Naive thymus-derived CD8-positive, alpha-beta T cell (primary cell): ENCODE measurements around the gene DCAF11. TPM values are rescaled to one million over a fixed set of nuclear protein-coding genes. Genes with fewer than 3 reads are reported as not detected.
A peak's percentile ranks its signal among the peaks of the same experiment; 100 is the strongest.

Source experiments
- ATAC-seq, 2 donors: fragments of 150-1000 bp; cut with Tn5 transposase in 1 of 2; sonication (Bioruptor Pico), chemical (Tn5 transposase) in 1 of 2; 1 replicate in 1 of 2; 2 replicates in 1 of 2; pipeline ENCODE4 v1.10.0; 2021; ENCODE audit warnings: mild to moderate bottlenecking in 2 of 2, moderate library complexity in 2 of 2
- POLR2A ChIA-PET: fragments of 350-600 bp; sonication (Branson Sonifier 250); formaldehyde crosslinking; loops from one replicate; lab custom pipeline; 2021; ENCODE audit warnings: antibody characterized with exemption; lab: Charles Lee
- DNase-seq, 10 donors: peaks; one replicate each; pipeline versions ENCODE4 v3.0.0 to v3.0.0-alpha.2; 2020 to 2022
- H3K27ac Mint-ChIP-seq, 10 donors: one replicate each; pipeline ENCODE4 v1.8.0; 2020 to 2022; ENCODE audit warnings: mild to moderate bottlenecking in 10 of 10, mixed read lengths in 10 of 10, moderate library complexity in 4 of 10, inconsistent platforms in 1 of 10
- H3K27me3 Mint-ChIP-seq, 5 donors: one replicate each; pipeline ENCODE4 v1.8.0; 2021 to 2022; ENCODE audit warnings: mixed read lengths in 5 of 5
- H3K36me3 Mint-ChIP-seq, 3 donors: one replicate each; pipeline ENCODE4 v1.8.0; 2020 to 2022; ENCODE audit warnings: mixed read lengths in 3 of 3, mild to moderate bottlenecking in 2 of 3, inconsistent platforms in 1 of 3
- H3K4me1 Mint-ChIP-seq, 4 donors: one replicate each; pipeline ENCODE4 v1.8.0; 2021 to 2022; ENCODE audit warnings: mixed read lengths in 4 of 4
- H3K4me3 Mint-ChIP-seq, 10 donors: one replicate each; pipeline ENCODE4 v1.8.0; 2020 to 2022; ENCODE audit warnings: mild to moderate bottlenecking in 10 of 10, mixed read lengths in 10 of 10, moderate library complexity in 6 of 10, inconsistent platforms in 1 of 10
- H3K9me3 Mint-ChIP-seq, 9 donors: one replicate each; pipeline ENCODE4 v1.8.0; 2020 to 2022; ENCODE audit warnings: mixed read lengths in 9 of 9, mild to moderate bottlenecking in 3 of 9, inconsistent platforms in 1 of 9, moderate library complexity in 1 of 9
- polyA plus RNA-seq, 3 donors: library from polyadenylated mRNA; unstranded; fragments of 300-500 nt; fragmentation: Illumina TruSeq; gene quantifications; one replicate each; pipeline ENCODE4 v1.2.3, GENCODE V29; 2021
- total RNA-seq, 8 experiments: library from RNA in 2 of 8; stranded (reverse) in 2 of 8; gene quantifications; one replicate each; pipeline ENCODE4 v1.2.3 and lab custom pipeline; 2021 to 2026

Gene DCAF11
- total and polyA plus RNA-seq, 5 experiments from 2014 or later: 68.0 to 83.8 (median 74.1) TPM

DNA sequence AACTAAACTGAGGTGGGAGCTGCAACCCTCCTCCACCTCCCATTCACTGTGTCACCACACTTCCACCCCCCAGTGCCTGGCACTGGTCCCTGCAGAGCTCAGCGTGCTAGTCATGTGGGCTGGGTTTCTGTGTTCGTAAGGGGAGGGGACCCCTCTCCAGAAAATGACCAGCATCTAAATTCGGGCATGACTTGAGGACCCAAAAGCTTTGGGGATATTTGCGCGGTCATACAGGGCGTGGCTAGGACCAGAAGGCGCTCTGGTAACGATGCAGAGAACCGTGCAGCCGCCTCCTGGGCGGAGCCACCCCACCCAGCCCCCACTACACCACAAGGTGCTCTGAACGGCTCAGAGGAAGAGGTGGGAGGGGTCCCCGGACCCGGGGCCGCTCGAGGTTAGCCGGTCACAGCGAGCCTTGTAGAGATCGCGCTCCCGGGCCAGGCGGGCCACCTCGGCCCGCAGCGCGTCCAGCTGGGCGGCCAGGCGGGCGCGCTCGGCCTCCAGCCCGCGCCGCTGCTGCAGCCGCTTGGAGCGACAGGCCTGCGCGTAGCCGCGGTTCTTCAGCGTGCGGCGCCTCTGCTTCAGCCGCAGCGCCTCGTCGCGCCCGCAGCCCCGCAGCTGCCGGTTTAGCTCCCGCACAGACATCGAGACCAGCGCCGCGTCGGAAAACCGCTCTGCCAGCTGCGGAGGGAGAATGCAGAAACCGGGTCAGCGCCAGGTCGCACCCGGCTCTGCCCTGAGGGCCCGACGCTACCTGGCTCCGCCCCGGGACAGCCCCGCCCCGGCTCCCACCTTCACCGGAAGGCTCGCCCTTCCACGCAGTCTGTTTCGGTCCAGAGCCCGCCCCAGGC is 33.5 kb upstream of the DCAF11 start:
- Mint-ChIP-seq H3K27ac (peak overlapping the region; percentile 67 to 95 (median 90)), H3K4me3 (peak overlapping the region; percentile 84 to 94 (median 87)), H3K9me3 (no peaks in the 10 kb centered on the region), H3K27me3 (no peaks in the 10 kb centered on the region), H3K4me1 (peaks cover 13 to 28% (median 22%) of the 10 kb centered on the region in 4 donors), H3K36me3 (no peaks in the 10 kb centered on the region)
- DNase-seq (peak; percentile 45 to 84 (median 66)), ATAC-seq (peak; percentile 90)
- POLR2A ChIA-PET: interaction anchor here (0.6 to 4.0 kb wide), 31 partner anchors 9 to 986 kb away, joined by 3 to 50 read pairs (median 6); partner anchors contain the start of genes ACIN1, C14orf119, CARMIL3 and CHMP4A

DNA sequence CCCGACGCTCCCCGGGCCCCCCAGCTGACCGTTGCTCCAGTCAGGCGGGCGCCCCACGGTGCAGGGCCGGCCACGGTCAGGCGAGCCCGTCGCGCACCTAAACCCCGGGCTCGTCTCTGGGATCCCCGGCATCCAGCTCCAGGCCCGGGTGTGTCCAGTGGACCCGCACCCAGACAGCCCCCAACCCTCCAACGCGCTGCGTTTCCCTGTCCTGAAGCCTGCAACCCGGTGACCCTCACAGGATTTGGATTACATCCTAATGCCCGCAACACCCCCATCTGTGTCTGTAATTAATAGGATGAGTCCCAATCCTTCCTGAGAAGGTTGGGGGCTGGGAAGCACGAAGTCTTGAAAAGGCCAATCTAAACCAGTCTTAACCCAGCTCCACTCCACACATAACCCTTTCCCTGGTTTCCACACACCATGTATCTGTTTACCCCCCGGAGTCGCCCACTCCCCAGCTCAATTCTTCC is 32.8 kb upstream of the DCAF11 start:
- Mint-ChIP-seq H3K27me3 (no peaks in the 10 kb centered on the region), H3K27ac (peak overlapping the region; percentile 76 to 94 (median 89)), H3K4me3 (peak overlapping the region; percentile 78 to 91 (median 85)), H3K36me3 (no peaks in the 10 kb centered on the region), H3K9me3 (no peaks in the 10 kb centered on the region), H3K4me1 (peaks cover 13 to 28% (median 22%) of the 10 kb centered on the region in 4 donors)
- ATAC-seq (no peak), DNase-seq (no peak)
- POLR2A ChIA-PET: interaction anchor here (0.9 to 4.0 kb wide), 26 partner anchors 9 to 987 kb away, joined by 3 to 50 read pairs (median 8); partner anchors contain the start of genes ACIN1, C14orf119, CARMIL3 and CHMP4A

DNA sequence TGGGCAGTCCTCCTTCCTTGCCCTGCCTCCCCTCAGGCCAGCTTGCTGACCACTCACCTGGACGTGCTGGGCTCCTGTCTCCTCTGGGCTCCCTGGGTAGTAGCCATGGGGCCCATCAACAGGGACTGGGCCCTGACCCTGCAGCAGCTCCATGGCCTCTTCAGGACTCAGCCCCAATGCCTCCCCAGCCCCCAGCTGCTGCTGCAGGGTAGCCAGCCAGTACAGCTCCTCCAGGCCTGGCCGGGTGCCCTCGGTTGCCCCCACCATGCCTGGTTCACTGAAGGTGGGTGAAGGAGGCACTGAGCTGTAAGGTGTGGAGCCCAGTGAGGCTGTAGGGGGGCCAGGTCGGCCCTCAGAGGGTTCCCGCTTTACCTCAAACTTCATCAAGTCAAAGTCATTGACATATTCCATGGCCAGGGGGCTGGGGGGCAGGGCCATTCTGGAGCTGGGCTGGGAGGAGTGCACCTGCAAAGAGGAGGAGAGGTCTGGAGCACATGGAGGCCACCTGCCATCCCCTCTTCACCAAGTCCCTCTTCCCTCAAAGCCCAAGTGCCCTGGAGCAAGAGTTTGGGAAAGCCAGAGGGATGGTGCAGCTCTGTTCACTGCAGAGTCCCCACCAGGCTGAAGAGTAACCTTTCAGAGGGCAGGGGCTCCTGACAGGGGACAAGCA is 32.0 kb upstream of the DCAF11 start:
- H3K27me3 Mint-ChIP-seq: no peaks in the 10 kb centered on the region
- POLR2A ChIA-PET: interaction anchor here (0.9 to 4.0 kb wide), 15 partner anchors 8 to 987 kb away, joined by 3 to 50 read pairs (median 10); partner anchors contain the start of genes ACIN1, C14orf119, CARMIL3 and CHMP4A

DNA sequence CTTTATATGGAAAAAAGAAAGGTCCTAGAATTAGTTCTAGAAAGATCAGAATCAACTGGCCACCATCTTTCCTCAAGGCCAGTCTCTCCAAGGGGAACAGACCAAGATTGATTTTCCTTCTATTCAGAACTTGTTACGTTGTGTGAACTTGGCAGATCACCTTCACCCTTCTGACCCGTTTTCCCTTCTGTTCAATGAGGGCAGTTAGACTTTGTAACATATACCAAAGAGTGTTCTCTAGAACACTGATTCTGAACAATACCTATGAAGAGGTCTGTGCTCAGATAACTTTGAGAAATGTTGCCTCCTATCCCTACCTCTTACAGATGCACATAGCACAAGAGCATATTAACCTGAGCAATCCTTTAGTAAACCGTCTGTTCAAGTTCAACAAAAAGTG is 31.1 kb upstream of the DCAF11 start:
- Mint-ChIP-seq H3K4me3 (no peak overlapping the region), H3K27ac (peak overlapping the region in 4 of 10 donors; percentile 3 to 94 (median 28)), H3K4me1 (peaks cover 13 to 28% (median 21%) of the 10 kb centered on the region in 4 donors), H3K27me3 (no peaks in the 10 kb centered on the region), H3K36me3 (no peaks in the 10 kb centered on the region), H3K9me3 (no peaks in the 10 kb centered on the region)
- DNase-seq: no peak
- ATAC-seq: no peak
- POLR2A ChIA-PET: no interaction called here

More for the DNA sequence above, 32.0 kb upstream of the DCAF11 start:
- ATAC-seq (no peak), DNase-seq (no peak)
- Mint-ChIP-seq H3K36me3 (no peaks in the 10 kb centered on the region), H3K4me3 (peak overlapping the region; percentile 78 to 91 (median 85)), H3K4me1 (peaks cover 13 to 28% (median 21%) of the 10 kb centered on the region in 4 donors), H3K27ac (peak overlapping the region in 9 of 10 donors; percentile 76 to 94 (median 91)), H3K9me3 (no peaks in the 10 kb centered on the region)

DNA sequence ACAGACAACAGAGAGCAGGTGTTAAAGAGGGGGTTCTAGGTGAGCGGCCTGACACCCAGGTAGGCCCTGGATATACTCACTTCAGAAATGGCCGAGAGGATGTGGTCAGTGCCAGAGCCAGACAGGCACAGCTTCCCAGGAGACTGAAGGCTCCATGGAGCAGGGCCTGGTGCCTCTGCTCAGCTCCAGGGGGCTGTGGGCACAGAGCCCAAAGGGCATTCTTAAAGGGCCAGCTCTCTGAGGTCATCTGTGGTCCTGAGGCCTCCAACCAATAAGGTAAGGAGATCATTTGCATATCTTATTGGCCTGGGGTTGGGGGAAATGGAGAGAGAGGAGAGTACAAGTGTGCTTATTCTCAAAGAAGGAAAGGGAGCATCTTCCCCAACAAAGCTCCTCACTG is 30.1 kb upstream of the DCAF11 start:
- H3K36me3 Mint-ChIP-seq: no peaks in the 10 kb centered on the region
- H3K27ac Mint-ChIP-seq: peak overlapping the region in 3 of 10 donors; percentile 5 to 50 (median 41)
- no peak for DNase-seq
- H3K9me3 Mint-ChIP-seq: no peaks in the 10 kb centered on the region
- POLR2A ChIA-PET: interaction anchor here (0.6 kb wide), 1 partner anchor 38 kb away, joined by 3 read pairs; no protein-coding TSS in a partner anchor
- no peak overlapping the region for H3K4me3 Mint-ChIP-seq
- H3K4me1 Mint-ChIP-seq: peaks cover 13 to 22% (median 19%) of the 10 kb centered on the region in 4 donors
- no peak for ATAC-seq
- H3K27me3 Mint-ChIP-seq: no peaks in the 10 kb centered on the region

DNA sequence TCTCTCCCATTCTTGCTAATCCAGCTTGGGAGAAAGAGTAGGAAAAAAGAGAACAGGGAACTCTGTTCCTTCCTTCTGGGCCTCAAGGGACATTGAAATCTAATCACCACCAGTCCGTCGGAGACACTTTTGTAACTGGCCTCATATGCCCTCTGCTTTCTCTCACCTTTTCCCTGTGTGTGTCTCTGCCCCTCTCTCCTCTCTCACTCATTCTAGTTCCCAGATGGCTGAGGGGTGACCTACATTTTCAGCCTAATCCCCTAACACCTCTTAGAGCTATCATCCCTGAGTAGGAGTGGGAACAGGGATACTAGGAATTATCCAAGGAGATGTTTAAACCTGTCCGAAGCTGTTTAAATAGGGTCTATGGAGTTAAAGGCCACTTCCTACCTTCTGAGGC is 29.4 kb upstream of the DCAF11 start:
- Mint-ChIP-seq H3K9me3 (no peaks in the 10 kb centered on the region), H3K27ac (peak overlapping the region in 1 of 10 donors; percentile 43), H3K36me3 (no peaks in the 10 kb centered on the region), H3K4me3 (no peak overlapping the region), H3K27me3 (no peaks in the 10 kb centered on the region), H3K4me1 (peaks cover 12 to 18% (median 16%) of the 10 kb centered on the region in 4 donors)
- ATAC-seq (no peak), DNase-seq (no peak)
- POLR2A ChIA-PET: interaction anchor here (0.6 kb wide), 1 partner anchor 37 kb away, joined by 3 read pairs; no protein-coding TSS in a partner anchor

DNA sequence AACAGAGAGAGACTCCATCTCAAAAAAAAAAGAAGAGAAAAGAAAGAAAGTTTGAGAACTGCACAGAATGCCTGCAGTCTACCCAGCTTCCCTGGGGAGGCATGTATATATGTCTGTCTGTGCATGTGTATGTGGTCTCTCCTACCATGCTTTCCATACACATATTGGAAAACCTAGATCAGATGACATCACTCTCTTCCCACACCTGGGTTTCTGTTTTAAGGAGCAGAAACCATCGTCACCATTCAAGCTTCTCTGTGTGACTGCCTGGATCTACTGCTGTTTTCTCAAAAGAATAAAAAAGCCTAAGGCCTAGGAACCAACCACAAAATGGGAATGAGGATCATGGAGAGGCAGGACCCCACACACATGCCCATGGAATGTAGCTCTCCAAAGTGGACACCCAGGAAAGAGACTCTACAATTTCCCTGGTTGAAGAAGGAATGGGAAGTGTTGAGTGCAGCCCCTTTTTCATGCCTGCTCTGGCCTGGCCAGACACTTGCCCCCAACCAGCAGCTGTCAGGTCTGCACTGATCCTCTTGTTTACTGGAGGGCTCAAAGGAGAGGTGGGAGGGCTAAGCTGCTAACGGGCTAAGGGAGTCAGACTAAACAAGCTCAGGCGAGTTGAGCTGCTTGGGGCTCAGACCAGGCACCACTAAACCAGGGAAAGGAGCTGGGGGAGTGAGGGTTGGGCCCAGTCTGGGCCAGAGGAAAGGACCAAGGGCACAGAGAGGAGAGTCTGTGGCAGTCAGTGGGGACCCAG is 28.2 kb upstream of the DCAF11 start:
- no peaks in the 10 kb centered on the region for H3K27me3 Mint-ChIP-seq
- no peak overlapping the region for H3K4me3 Mint-ChIP-seq
- no peak for DNase-seq
- POLR2A ChIA-PET: no interaction called here
- no peaks in the 10 kb centered on the region for H3K36me3 Mint-ChIP-seq
- no peaks in the 10 kb centered on the region for H3K9me3 Mint-ChIP-seq
- ATAC-seq: no peak
- peaks cover 10 to 17% (median 15%) of the 10 kb centered on the region in 4 donors for H3K4me1 Mint-ChIP-seq
- H3K27ac Mint-ChIP-seq: peak overlapping the region in 1 of 10 donors; percentile 0

DNA sequence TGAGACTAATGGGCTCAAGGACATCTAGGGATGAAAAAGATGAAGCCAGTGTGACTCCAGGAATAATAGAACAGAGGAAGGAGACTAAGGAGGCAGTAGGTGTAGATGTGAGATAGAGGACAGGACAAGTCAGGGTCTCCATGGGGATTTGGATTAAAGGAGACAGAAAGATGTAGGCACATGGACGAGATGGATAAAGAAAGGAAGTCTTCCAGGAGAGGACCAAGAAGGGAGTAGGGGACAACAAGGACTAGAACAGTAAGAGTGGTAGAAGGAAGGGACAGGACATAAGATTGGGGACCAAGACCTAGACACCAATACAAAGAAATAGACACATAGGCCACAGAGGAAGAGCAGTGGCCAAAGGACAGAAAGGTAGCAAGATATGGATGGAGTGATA is 27.6 kb upstream of the DCAF11 start:
- H3K36me3 Mint-ChIP-seq: no peaks in the 10 kb centered on the region
- H3K4me3 Mint-ChIP-seq: no peak overlapping the region
- peak overlapping the region in 1 of 10 donors; percentile 0 for H3K27ac Mint-ChIP-seq
- no peak for DNase-seq
- POLR2A ChIA-PET: no interaction called here
- peaks cover 7 to 14% (median 11%) of the 10 kb centered on the region in 4 donors for H3K4me1 Mint-ChIP-seq
- no peak for ATAC-seq
- no peaks in the 10 kb centered on the region for H3K27me3 Mint-ChIP-seq
- no peaks in the 10 kb centered on the region for H3K9me3 Mint-ChIP-seq

DNA sequence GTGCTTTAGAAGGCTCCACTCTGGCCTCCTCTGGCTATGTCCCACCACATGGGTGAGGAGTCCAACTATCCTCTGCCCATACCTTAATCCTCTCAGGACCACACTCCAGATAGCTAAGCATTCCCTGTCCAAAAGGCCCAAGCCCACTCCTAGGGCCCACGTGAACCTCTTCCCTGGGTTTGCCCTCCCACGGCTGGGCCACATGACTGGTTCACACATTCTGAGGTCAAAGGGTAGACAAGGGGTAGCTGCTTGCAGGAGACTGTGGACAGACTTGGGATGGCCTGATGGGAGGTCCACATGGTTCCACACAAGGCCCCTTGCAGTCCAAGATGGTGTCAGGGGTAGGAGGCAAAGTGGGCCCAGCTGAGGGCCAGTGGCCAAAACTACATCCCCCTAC is 26.5 kb upstream of the DCAF11 start:
- ATAC-seq (no peak), DNase-seq (no peak)
- POLR2A ChIA-PET: interaction anchor here (1.3 kb wide), 1 partner anchor 10 kb away, joined by 3 read pairs; no protein-coding TSS in a partner anchor
- no peaks in the 10 kb centered on the region for H3K9me3 Mint-ChIP-seq
- no peaks in the 10 kb centered on the region for H3K36me3 Mint-ChIP-seq
- H3K4me1 Mint-ChIP-seq: peaks cover 7 to 13% (median 9%) of the 10 kb centered on the region in 4 donors
- no peaks in the 10 kb centered on the region for H3K27me3 Mint-ChIP-seq
- H3K4me3 Mint-ChIP-seq: no peak overlapping the region
- H3K27ac Mint-ChIP-seq: peak overlapping the region in 1 of 10 donors; percentile 28

DNA sequence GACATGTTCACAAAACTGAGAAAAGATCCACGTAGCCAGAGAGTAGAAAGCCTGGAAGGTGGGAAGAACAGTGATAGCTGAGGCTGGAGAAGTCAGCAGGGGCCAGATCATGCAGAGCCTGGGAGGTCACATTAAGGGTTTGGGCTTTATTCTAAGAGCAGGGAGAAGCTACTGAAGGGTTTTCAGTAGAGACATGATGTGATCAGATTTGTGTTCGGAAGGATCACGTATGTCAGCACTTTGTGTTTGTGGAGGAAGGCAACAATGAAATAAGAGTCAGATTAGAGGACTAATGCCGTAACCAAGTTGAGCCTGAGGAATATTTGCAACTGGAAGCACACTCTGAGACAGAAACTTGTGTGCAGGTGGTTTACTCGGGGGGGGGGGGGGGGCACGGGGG is 24.7 kb upstream of the DCAF11 start:
- peak overlapping the region in 4 of 10 donors; percentile 54 to 83 (median 66) for H3K27ac Mint-ChIP-seq
- no peak for DNase-seq
- H3K4me1 Mint-ChIP-seq: peaks cover 13 to 22% (median 18%) of the 10 kb centered on the region in 4 donors
- POLR2A ChIA-PET: interaction anchor here (1.0 to 2.7 kb wide), 6 partner anchors 9 to 48 kb away, joined by 3 to 21 read pairs (median 8); partner anchors contain the start of genes DCAF11 and NRL
- H3K4me3 Mint-ChIP-seq: no peak overlapping the region
- no peak for ATAC-seq
- H3K36me3 Mint-ChIP-seq: no peaks in the 10 kb centered on the region
- no peaks in the 10 kb centered on the region for H3K9me3 Mint-ChIP-seq
- H3K27me3 Mint-ChIP-seq: no peaks in the 10 kb centered on the region

DNA sequence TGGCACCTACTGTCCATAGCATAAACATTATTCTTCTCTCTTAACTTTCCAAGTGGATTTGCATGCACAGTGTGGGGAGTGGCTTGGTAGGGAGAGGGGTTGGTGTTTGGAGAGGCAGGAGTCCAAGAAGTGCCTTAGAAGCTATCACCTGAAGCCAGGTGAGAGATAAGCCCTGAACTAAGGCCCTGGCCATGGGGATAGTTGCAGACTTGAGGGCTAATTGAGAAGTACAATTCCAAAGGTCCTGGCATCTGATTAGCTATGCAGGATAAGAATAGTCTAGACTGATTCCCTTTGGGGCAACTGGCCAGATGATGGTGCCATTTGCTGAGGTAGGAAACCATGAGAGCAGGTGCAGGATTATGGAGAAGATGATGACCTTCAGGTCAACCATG is 22.5 kb upstream of the DCAF11 start:
- Mint-ChIP-seq H3K4me3 (peak overlapping the region in 8 of 10 donors; percentile 23 to 99 (median 96)), H3K4me1 (peaks cover 29 to 40% (median 34%) of the 10 kb centered on the region in 4 donors), H3K36me3 (peaks cover 0 to 2% (median 0%) of the 10 kb centered on the region in 3 donors), H3K9me3 (no peaks in the 10 kb centered on the region), H3K27me3 (no peaks in the 10 kb centered on the region), H3K27ac (peak overlapping the region in 5 of 10 donors; percentile 48 to 96 (median 54))
- POLR2A ChIA-PET: interaction anchor here (0.9 to 6.1 kb wide), 5 partner anchors 11 to 34 kb away, joined by 3 to 50 read pairs (median 12); partner anchors contain the start of genes DCAF11 and NRL
- ATAC-seq (no peak), DNase-seq (no peak)
